Astrocyte (in vitro differentiated cells and primary cell): ENCODE data around the gene MBD5. TPM values are rescaled to one million over a fixed set of nuclear protein-coding genes. Genes with fewer than 3 reads are reported as not detected.

Experiments
- DNase-seq: peaks from one replicate; pipeline ENCODE4 v3.0.0-alpha.2; 2010; ENCODE audit warnings: low read depth
- FAIRE-seq: peaks from 2 replicates; lab custom pipeline; 2011; peaks lifted over from hg19 to GRCh38; lab: Jason Lieb, UNC
- H2AFZ ChIP-seq: 2 replicates; pipeline ENCODE4 v1.6.0; 2012; ENCODE audit warnings: low read depth, low read length, inconsistent platforms
- H3K27ac ChIP-seq: 2 replicates; pipeline ENCODE4 v1.5.1; 2011; ENCODE audit warnings: low read depth, low read length, inconsistent platforms
- H3K27me3 ChIP-seq: 2 replicates; pipeline ENCODE4 v1.6.0; 2011; ENCODE audit warnings: low read length, inconsistent platforms; ENCODE audit not compliant: insufficient read depth
- H3K36me3 ChIP-seq: 2 replicates; pipeline ENCODE4 v1.5.1; 2011; ENCODE audit warnings: low read length, inconsistent platforms; ENCODE audit not compliant: insufficient read depth
- H3K4me1 ChIP-seq: 2 replicates; pipeline ENCODE4 v1.5.1; 2011; ENCODE audit warnings: low read length, inconsistent platforms; ENCODE audit not compliant: insufficient read depth
- H3K4me2 ChIP-seq: 2 replicates; pipeline ENCODE4 v1.6.0; 2012; ENCODE audit warnings: low read length, inconsistent platforms
- H3K4me3 ChIP-seq: 2 replicates; pipeline ENCODE4 v1.5.1; 2011; ENCODE audit warnings: low read depth, mild to moderate bottlenecking, low read length, inconsistent platforms; ENCODE audit not compliant: insufficient read depth
- H3K79me2 ChIP-seq: 2 replicates; pipeline ENCODE4 v1.6.0; 2012; ENCODE audit warnings: mild to moderate bottlenecking, low read length, inconsistent platforms; ENCODE audit not compliant: insufficient read depth
- H3K9ac ChIP-seq: 2 replicates; pipeline ENCODE4 v1.6.0; 2012; ENCODE audit warnings: mild to moderate bottlenecking, low read length, inconsistent platforms
- H3K9me3 ChIP-seq: 2 replicates; pipeline ENCODE4 v1.5.1; 2012; ENCODE audit warnings: low read depth, mild to moderate bottlenecking, low read length, inconsistent platforms; ENCODE audit not compliant: insufficient read depth
- H4K20me1 ChIP-seq: 2 replicates; pipeline ENCODE4 v1.6.0; 2012; ENCODE audit warnings: low read length, inconsistent platforms; ENCODE audit not compliant: insufficient read depth
- H3K27ac Mint-ChIP-seq: one replicate; pipeline ENCODE4 v1.8.0; 2021; ENCODE audit warnings: mild to moderate bottlenecking, mixed read lengths; ENCODE audit not compliant: unreplicated experiment
- H3K27me3 Mint-ChIP-seq: one replicate; pipeline ENCODE4 v1.8.0; 2021; ENCODE audit warnings: low read depth, mixed read lengths; ENCODE audit not compliant: unreplicated experiment
- H3K36me3 Mint-ChIP-seq: one replicate; pipeline ENCODE4 v1.8.0; 2021; ENCODE audit warnings: low read depth, mixed read lengths; ENCODE audit not compliant: unreplicated experiment
- H3K4me1 Mint-ChIP-seq: one replicate; pipeline ENCODE4 v1.8.0; 2021; ENCODE audit warnings: low read depth, mixed read lengths; ENCODE audit not compliant: unreplicated experiment
- H3K4me3 Mint-ChIP-seq: one replicate; pipeline ENCODE4 v1.8.0; 2021; ENCODE audit warnings: mild to moderate bottlenecking, moderate library complexity, mixed read lengths; ENCODE audit not compliant: unreplicated experiment
- H3K9me3 Mint-ChIP-seq: one replicate; pipeline ENCODE4 v1.8.0; 2021; ENCODE audit warnings: mild to moderate bottlenecking, mixed read lengths; ENCODE audit not compliant: unreplicated experiment
- CTCF ChIP-seq: IDR thresholded peaks from 2 replicates; pipeline ENCODE4 v1.5.1; 2011; ENCODE audit warnings: low read depth, mild to moderate bottlenecking, inconsistent platforms, low read length, moderate library complexity; ENCODE audit not compliant: insufficient read depth
- EZH2 ChIP-seq: IDR thresholded peaks from 2 replicates; pipeline ENCODE4 v1.6.1; 2012; ENCODE audit warnings: mild to moderate bottlenecking, low read length, inconsistent platforms; ENCODE audit not compliant: insufficient read depth
- total RNA-seq: library from RNA; stranded (reverse); gene quantifications from 2 replicates; pipeline ENCODE4 v1.2.1, GENCODE V29; 2021

Gene MBD5
- total RNA-seq, 1 donor from 2014 or later: 53.6 TPM

GRCh38 chr2:148167855-148168254 lies 147.0 kb downstream of the MBD5 start:
- H3K9ac ChIP-seq: no peak overlapping the region
- no peak overlapping the region for H2AFZ ChIP-seq
- Mint-ChIP-seq H3K27ac (no peak overlapping the region), H3K27me3 (no peaks in the 10 kb centered on the region), H3K4me3 (no peak overlapping the region), H3K4me1 (peaks cover 5% of the 10 kb centered on the region), H3K36me3 (peaks cover 4% of the 10 kb centered on the region), H3K9me3 (no peaks in the 10 kb centered on the region)
- H4K20me1 ChIP-seq: peaks cover 11% of the 10 kb centered on the region
- no peak for TF ChIP-seq EZH2
- TF ChIP-seq CTCF: no peak
- H3K4me3 ChIP-seq: no peak overlapping the region
- no peaks in the 10 kb centered on the region for H3K27me3 ChIP-seq
- H3K79me2 ChIP-seq: no peaks in the 10 kb centered on the region
- no peak for FAIRE-seq
- DNase-seq: no peak
- H3K4me2 ChIP-seq: no peak overlapping the region
- no peak overlapping the region for H3K27ac ChIP-seq
- no peaks in the 10 kb centered on the region for H3K36me3 ChIP-seq
- no peaks in the 10 kb centered on the region for H3K9me3 ChIP-seq
- H3K4me1 ChIP-seq: no peaks in the 10 kb centered on the region

- Mint-ChIP-seq H3K4me3 (no peak overlapping the region), H3K27me3 (no peaks in the 10 kb centered on the region), H3K9me3 (no peaks in the 10 kb centered on the region), H3K36me3 (peaks cover 5% of the 10 kb centered on the region), H3K4me1 (no peaks in the 10 kb centered on the region), H3K27ac (no peak overlapping the region)
- no peaks in the 10 kb centered on the region for H3K27me3 ChIP-seq
- H3K36me3 ChIP-seq: no peaks in the 10 kb centered on the region
- no peak overlapping the region for H3K4me3 ChIP-seq
- no peaks in the 10 kb centered on the region for H3K4me1 ChIP-seq
- DNase-seq: no peak
- H3K79me2 ChIP-seq: no peaks in the 10 kb centered on the region
- H4K20me1 ChIP-seq: no peaks in the 10 kb centered on the region
- no peak overlapping the region for H3K27ac ChIP-seq
- no peak overlapping the region for H3K4me2 ChIP-seq
- TF ChIP-seq CTCF: no peak
- no peak for TF ChIP-seq EZH2
- no peaks in the 10 kb centered on the region for H3K9me3 ChIP-seq
- no peak overlapping the region for H3K9ac ChIP-seq
- FAIRE-seq: no peak
- H2AFZ ChIP-seq: no peak overlapping the region
Observed at GRCh38 chr2:148172131-148172753, 151.4 kb downstream of the MBD5 start.

GRCh38 chr2:148173168-148173567 lies 152.3 kb downstream of the MBD5 start:
- Histone ChIP-seq H3K9ac (no peak overlapping the region), H3K4me1 (no peaks in the 10 kb centered on the region), H3K4me3 (no peak overlapping the region), H3K27me3 (no peaks in the 10 kb centered on the region), H4K20me1 (no peaks in the 10 kb centered on the region), H2AFZ (no peak overlapping the region), H3K4me2 (no peak overlapping the region), H3K9me3 (no peaks in the 10 kb centered on the region), H3K36me3 (no peaks in the 10 kb centered on the region), H3K79me2 (no peaks in the 10 kb centered on the region), H3K27ac (no peak overlapping the region)
- no peak for TF ChIP-seq CTCF
- TF ChIP-seq EZH2: no peak
- no peaks in the 10 kb centered on the region for H3K9me3 Mint-ChIP-seq
- H3K27ac Mint-ChIP-seq: no peak overlapping the region
- DNase-seq (no peak), FAIRE-seq (no peak)
- peaks cover 5% of the 10 kb centered on the region for H3K36me3 Mint-ChIP-seq
- H3K4me3 Mint-ChIP-seq: no peak overlapping the region
- no peaks in the 10 kb centered on the region for H3K4me1 Mint-ChIP-seq
- no peaks in the 10 kb centered on the region for H3K27me3 Mint-ChIP-seq
